GM23248 (cell line): ENCODE data around the gene ADRM1. TPM values are rescaled to one million over a fixed set of nuclear protein-coding genes. Genes with fewer than 3 reads are reported as not detected.

ENCODE experiments used
- DNase-seq: peaks from one replicate; pipeline ENCODE4 v3.0.0-alpha.2; 2015
- H2AFZ ChIP-seq: fragments of 200-600 bp; sonication (generic); 2 replicates; pipeline ENCODE4 v1.6.1; 2016; ENCODE audit warnings: antibody characterized with exemption
- H3F3A ChIP-seq: fragments of 200-600 bp; sonication (generic); 2 replicates; pipeline ENCODE4 v1.6.1; 2016; ENCODE audit warnings: mild to moderate bottlenecking, antibody characterized with exemption, mixed run types; ENCODE audit not compliant: insufficient read depth
- H3K27ac ChIP-seq: fragments of 200-600 bp; sonication (generic); 2 replicates; pipeline ENCODE4 v1.5.1; 2016; ENCODE audit warnings: mild to moderate bottlenecking
- H3K27me3 ChIP-seq: fragments of 200-600 bp; sonication (generic); replicated peaks from 2 replicates; pipeline ENCODE4 v1.6.1; 2016; ENCODE audit warnings: mild to moderate bottlenecking; ENCODE audit not compliant: insufficient read depth
- H3K36me3 ChIP-seq: fragments of 200-600 bp; sonication (generic); 2 replicates; pipeline ENCODE4 v1.6.1; 2016; ENCODE audit warnings: low read depth, mild to moderate bottlenecking
- H3K4me1 ChIP-seq: fragments of 200-600 bp; sonication (generic); 2 replicates; pipeline ENCODE4 v1.6.1; 2016; ENCODE audit warnings: mild to moderate bottlenecking; ENCODE audit not compliant: insufficient read depth
- H3K4me2 ChIP-seq: fragments of 200-600 bp; sonication (generic); one replicate; pipeline ENCODE4 v1.6.1; 2016; ENCODE audit warnings: mild to moderate bottlenecking; ENCODE audit not compliant: unreplicated experiment
- H3K4me3 ChIP-seq: fragments of 200-600 bp; sonication (generic); 2 replicates; pipeline ENCODE4 v1.5.1; 2016; ENCODE audit warnings: mild to moderate bottlenecking
- H3K79me2 ChIP-seq: fragments of 200-600 bp; sonication (generic); 2 replicates; pipeline ENCODE4 v1.6.1; 2016; ENCODE audit warnings: mild to moderate bottlenecking; ENCODE audit not compliant: insufficient read depth
- H3K9ac ChIP-seq: fragments of 200-600 bp; sonication (generic); 2 replicates; pipeline ENCODE4 v1.6.1; 2016; ENCODE audit warnings: mild to moderate bottlenecking
- H3K9me2 ChIP-seq: fragments of 200-600 bp; sonication (generic); 2 replicates; pipeline ENCODE4 v1.6.1; 2016; ENCODE audit warnings: mixed run types, mild to moderate bottlenecking, moderate library complexity; ENCODE audit not compliant: insufficient read depth
- H3K9me3 ChIP-seq: fragments of 200-600 bp; sonication (generic); one replicate; pipeline ENCODE4 v1.6.1; 2017; ENCODE audit warnings: low read depth
- H4K20me1 ChIP-seq: fragments of 200-600 bp; sonication (generic); 2 replicates; pipeline ENCODE4 v1.6.0; 2016; ENCODE audit not compliant: insufficient read depth
- EZH2 ChIP-seq: fragments of 200-600 bp; sonication (generic); IDR thresholded peaks from 2 replicates; pipeline ENCODE4 v1.6.1; 2018; ENCODE audit warnings: antibody characterized with exemption, mild to moderate bottlenecking; ENCODE audit not compliant: insufficient read depth, poor library complexity, severe bottlenecking
- EZH2phosphoT487 ChIP-seq: fragments of 200-600 bp; sonication (generic); IDR thresholded peaks from 2 replicates; pipeline ENCODE4 v1.6.1; 2018; ENCODE audit warnings: antibody characterized with exemption, moderate library complexity, mild to moderate bottlenecking, low read depth; ENCODE audit not compliant: insufficient read depth
- WGBS, 2 experiments: methylation state at CpG; one replicate each; pipeline ENCODE4 v1.1.6; 2015 to 2017; ENCODE audit warnings: low lambda C conversion rate in 2 of 2, low coverage in 1 of 2; ENCODE audit errors: missing lambda C conversion rate in 2 of 2; 5-methylcytosine and 5-hydroxymethylcytosine counted together
- in situ Hi-C: fragments of 300-500 bp; cut with MboI; formaldehyde crosslinking; loops from 2 replicates; pipeline ENCODE4 v1.15.0; 2020
- polyA plus RNA-seq: library from polyadenylated mRNA; unstranded; fragments of >200 nt; fragmentation: Nextera tagmentation; extraction: Ambion mirVana; gene quantifications from 2 replicates; pipeline ENCODE4 v1.2.1, GENCODE V29; 2016
- total RNA-seq: library from RNA; depleted of rRNA; stranded (reverse); fragments of >200 nt; shearing (Covaris generic); gene quantifications from 2 replicates; pipeline ENCODE4 v1.2.3, GENCODE V29; 2014

Gene ADRM1
- total and polyA plus RNA-seq, 2 experiments from 2014 or later = 138 to 162 TPM

GRCh38 chr20:62327726-62328495, 25.1 kb downstream of the ADRM1 start:
- WGBS, 2 experiments = 81 to 82% methylated on average over 28 to 33 of the region's 33 CpGs
- Histone ChIP-seq H3K4me1 (no peaks in the 10 kb centered on the region), H3K4me3 (no peak overlapping the region), H3K9ac (no peak overlapping the region), H3K79me2 (no peaks in the 10 kb centered on the region), H4K20me1 (no peaks in the 10 kb centered on the region), H3K9me2 (no peaks in the 10 kb centered on the region), H3K9me3 (no peaks in the 10 kb centered on the region), H3K27me3 (no peaks in the 10 kb centered on the region), H3F3A (no peaks in the 10 kb centered on the region), H3K36me3 (no peaks in the 10 kb centered on the region), H2AFZ (no peak overlapping the region), H3K4me2 (no peak overlapping the region), H3K27ac (no peak overlapping the region)
- no peak for TF ChIP-seq EZH2
- no peak for DNase-seq
- in situ Hi-C loops = no loop called here

DNA sequence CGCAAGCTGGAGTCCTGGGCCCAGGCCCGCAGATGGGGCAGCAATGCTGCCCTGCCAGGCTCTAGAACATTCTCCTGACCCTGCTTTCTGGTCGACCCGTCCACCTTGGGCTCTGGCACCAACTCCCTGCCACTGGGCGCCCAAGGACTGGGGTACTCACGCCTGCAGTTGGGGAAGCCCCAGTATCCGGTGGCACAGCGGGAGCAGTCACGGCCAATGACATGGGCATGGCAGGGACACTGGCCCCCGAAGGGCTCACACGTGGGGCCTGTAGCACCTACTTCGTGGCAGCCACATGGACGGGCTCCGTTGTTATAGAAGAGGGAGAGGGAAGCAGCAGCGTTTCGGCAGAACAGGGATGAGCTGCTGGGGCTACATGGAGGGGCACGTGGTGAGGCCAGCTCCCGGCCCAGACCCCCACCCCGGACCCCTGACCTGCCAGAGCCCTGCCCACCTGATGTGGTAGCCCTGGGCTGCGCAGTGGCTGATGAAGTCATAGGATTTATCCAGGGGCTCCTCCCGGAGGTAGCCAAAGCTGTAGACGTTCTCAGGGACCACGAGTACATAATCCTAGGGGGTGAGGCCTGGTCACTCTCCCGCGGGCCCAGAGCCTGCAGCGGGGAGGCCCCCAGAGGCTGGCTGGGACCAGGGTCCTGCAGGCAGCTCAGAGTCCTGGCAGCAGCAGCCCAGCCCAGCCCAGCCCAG, 26.0 kb downstream of the ADRM1 start:
- H4K20me1 ChIP-seq = no peaks in the 10 kb centered on the region
- TF ChIP-seq EZH2phosphoT487 (no peak), EZH2 (no peak)
- no peaks in the 10 kb centered on the region for H3K4me1 ChIP-seq
- no peak overlapping the region for H3K9ac ChIP-seq
- no peak overlapping the region for H2AFZ ChIP-seq
- DNase-seq = no peak
- H3K27me3 ChIP-seq = no peaks in the 10 kb centered on the region
- H3K79me2 ChIP-seq = no peaks in the 10 kb centered on the region
- H3K27ac ChIP-seq = no peak overlapping the region
- H3F3A ChIP-seq = no peaks in the 10 kb centered on the region
- 80 to 81% methylated on average over 26 of the region's 26 CpGs for WGBS, 2 experiments
- H3K4me2 ChIP-seq = no peak overlapping the region
- no peak overlapping the region for H3K4me3 ChIP-seq
- H3K9me3 ChIP-seq = no peaks in the 10 kb centered on the region
- H3K9me2 ChIP-seq = no peaks in the 10 kb centered on the region
- no peaks in the 10 kb centered on the region for H3K36me3 ChIP-seq
- in situ Hi-C loops = no loop called here

DNA sequence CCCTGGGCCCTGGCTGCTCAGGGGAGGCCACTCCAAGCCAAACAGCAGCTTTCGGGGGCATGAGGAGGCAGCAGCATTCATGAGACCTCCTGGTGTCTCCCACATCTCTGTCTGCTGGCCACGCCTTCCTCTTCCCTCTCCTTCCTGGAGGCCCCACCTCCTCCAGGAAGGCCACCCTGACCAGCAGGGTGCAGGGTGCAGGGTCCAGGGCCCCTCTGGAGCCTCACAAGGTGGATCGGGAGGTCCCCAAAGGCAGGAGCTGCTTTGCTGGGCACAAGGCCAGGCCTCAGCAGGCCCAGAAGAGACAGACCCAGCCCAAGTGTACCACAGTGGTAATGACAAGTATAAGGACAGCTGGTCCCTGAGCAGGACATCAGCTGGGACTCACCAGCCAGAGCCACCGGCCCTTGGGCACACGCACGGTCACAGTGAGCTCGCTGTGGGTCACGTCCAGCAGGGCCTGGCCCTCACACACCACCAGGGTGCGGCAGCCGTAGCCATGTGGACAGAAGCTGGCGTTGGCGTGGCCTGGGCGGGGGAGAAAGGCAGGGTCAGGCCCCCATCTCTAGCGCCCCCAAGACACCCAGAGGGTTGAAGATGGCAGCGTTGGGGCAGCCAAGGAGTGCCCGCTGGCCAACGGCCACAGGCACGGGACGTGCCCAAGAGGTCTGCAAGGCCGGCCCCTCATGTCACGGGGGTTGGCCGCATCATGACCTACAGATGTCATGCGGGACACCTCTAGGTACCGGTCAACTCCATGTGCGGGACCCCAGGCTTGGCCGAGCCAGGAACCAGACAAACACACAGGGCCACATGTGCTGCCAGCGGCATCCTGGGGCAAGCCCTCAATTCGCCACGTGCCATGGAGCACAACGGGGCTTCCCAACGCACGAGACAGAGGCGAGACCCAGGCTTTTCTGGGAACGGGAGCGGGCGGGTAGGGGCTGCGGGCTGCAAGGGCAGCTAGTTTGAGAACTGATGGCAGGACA, 26.9 kb downstream of the ADRM1 start:
- 82 to 85% methylated on average over 35 to 37 of the region's 37 CpGs for WGBS, 2 experiments
- H3K27ac ChIP-seq = no peak overlapping the region
- H3K9me2 ChIP-seq = no peaks in the 10 kb centered on the region
- no peak overlapping the region for H3K9ac ChIP-seq
- H2AFZ ChIP-seq = no peak overlapping the region
- no peak overlapping the region for H3K4me3 ChIP-seq
- H3K9me3 ChIP-seq = no peaks in the 10 kb centered on the region
- DNase-seq = no peak
- H3K79me2 ChIP-seq = no peaks in the 10 kb centered on the region
- H3K27me3 ChIP-seq = no peaks in the 10 kb centered on the region
- H3K4me1 ChIP-seq = no peaks in the 10 kb centered on the region
- H3K4me2 ChIP-seq = no peak overlapping the region
- no peaks in the 10 kb centered on the region for H3K36me3 ChIP-seq
- no peak for TF ChIP-seq EZH2phosphoT487
- no peak for TF ChIP-seq EZH2
- no peaks in the 10 kb centered on the region for H4K20me1 ChIP-seq
- H3F3A ChIP-seq = no peaks in the 10 kb centered on the region
- in situ Hi-C loops = no loop called here
